ENCODE measurements around the gene ZNF281. TPM values are rescaled to one million over a fixed set of nuclear protein-coding genes. Genes with fewer than 3 reads are reported as not detected.

ZNF281 gene
- polyA plus RNA-seq, 1 of the 3 experiments (the other 2 are of a cell fraction): 3.0 TPM

GRCh38 chr1:200355801-200356200, 54.0 kb downstream of the ZNF281 start:
- Histone ChIP-seq H2AFZ (ENCODE audit: low read depth) (no peak overlapping the region), H3K27ac (ENCODE audit: low read depth in 2 of 2, low read length in 1 of 2) (no peak overlapping the region), H3K9me3 (no peaks in the 10 kb centered on the region), H3F3A (replicated peaks; ENCODE audit: insufficient read depth) (peaks cover 15% of the 10 kb centered on the region), H3K4me3 (ENCODE audit: low read depth in 2 of 2, low read length in 1 of 2) (no peak overlapping the region), H3K36me3 (replicated peaks in 1 of 2; ENCODE audit: control insufficient read depth in 1 of 2, insufficient read depth in 2 of 2, low read length in 1 of 2) (no peaks in the 10 kb centered on the region), H3K4me1 (ENCODE audit: control insufficient read depth in 1 of 2, insufficient read depth in 2 of 2, low read depth in 1 of 2, low read length in 1 of 2) (peaks cover 2 to 4% of the 10 kb centered on the region in 2 experiments), H3K4me2 (no peak overlapping the region), H3K9ac (no peak overlapping the region), H4K20me1 (ENCODE audit: insufficient read depth) (no peaks in the 10 kb centered on the region), H3K9me2 (no peaks in the 10 kb centered on the region), H3K79me2 (ENCODE audit: insufficient read depth) (no peaks in the 10 kb centered on the region), H3K27me3 (ENCODE audit: insufficient read depth) (no peaks in the 10 kb centered on the region)
- TF ChIP-seq TAF1 (IDR thresholded peaks at IDR 0.05; ENCODE audit: borderline replicate concordance, low read depth, low read length): no peak
- TF ChIP-seq FOSL2 (IDR thresholded peaks at IDR 0.05; ENCODE audit: borderline replicate concordance, low read depth): no peak
- TF ChIP-seq GABPA (IDR thresholded peaks at IDR 0.05; ENCODE audit: low read depth): no peak
- TF ChIP-seq CHD2 (IDR thresholded peaks at IDR 0.05; ENCODE audit: low read length, partially characterized antibody): no peak
- no peak for TF ChIP-seq RXRA (IDR thresholded peaks at IDR 0.05; ENCODE audit: borderline replicate concordance, low read depth)
- no peak for TF ChIP-seq MXI1 (IDR thresholded peaks at IDR 0.05; ENCODE audit: low read depth, low read length)
- CTCF ChIA-PET: interaction anchor here (0.9 kb wide), 1 partner anchor 12 kb away, joined by 3 read pairs; no protein-coding TSS in a partner anchor
- WGBS (ENCODE audit: low lambda C conversion rate): 88% methylated on average over 3 of the region's 3 CpGs
- DNase-seq: no peak
- POLR2A ChIA-PET: no interaction called here

Other genes starting within 250 kb of the ZNF281 start
- gene KIF14, start 210.7 kb upstream of the ZNF281 start, polyA plus RNA-seq (2012; rRNA removed): 1.2 and 1.4 TPM in 2 replicates

Data from SK-N-SH (cell line).